IMR-90 (cell line): Measurements from ENCODE around the gene STPG4. TPM values are rescaled to one million over a fixed set of nuclear protein-coding genes. Genes with fewer than 3 reads are reported as not detected.

Experiments
- ATAC-seq: fragments of 200-7000 bp; cut with Tn5 transposase; 2 replicates; pipeline ENCODE4 v1.9.1; 2020; ENCODE audit warnings: low read depth, mild to moderate bottlenecking, moderate library complexity
- BruUV-seq: library from RNA; stranded (reverse); fragments of 400-500 nt; replicated peaks from 2 replicates; lab custom pipeline; 2021; lab: Mats Ljungman, UMichigan
- CTCF ChIA-PET: fragments of 300-600 bp; formaldehyde crosslinking; extraction: SDS; loops from one replicate; lab custom pipeline; 2021; ENCODE audit warnings: antibody characterized with exemption; lab: Yijun Ruan, JAX
- POLR2A ChIA-PET: fragments of 300-600 bp; sonication (Branson Sonifier 250); formaldehyde crosslinking; loops from one replicate; lab custom pipeline; 2022; ENCODE audit warnings: antibody characterized with exemption; ENCODE audit not compliant: unreplicated experiment; lab: Charles Lee
- DNase-seq: peaks from one replicate; pipeline ENCODE4 v3.0.0; 2013
- H2AFZ ChIP-seq: replicated peaks from 2 replicates; pipeline ENCODE3; 2013; ENCODE audit warnings: low read length, mild to moderate bottlenecking; ENCODE audit not compliant: poor library complexity
- H2AK5ac ChIP-seq: 2 replicates; pipeline ENCODE4 v1.6.1; 2013; ENCODE audit warnings: low read depth, low read length, inconsistent platforms
- H2AK9ac ChIP-seq: replicated peaks from 2 replicates; pipeline ENCODE3; 2013; ENCODE audit warnings: mild to moderate bottlenecking, low read depth, low read length, moderate library complexity; ENCODE audit not compliant: poor library complexity
- H2BK120ac ChIP-seq: 2 replicates; pipeline ENCODE4 v1.6.1; 2013; ENCODE audit warnings: low read depth, low read length, inconsistent platforms
- H2BK15ac ChIP-seq: 3 replicates; pipeline ENCODE4 v1.6.1; 2013; ENCODE audit warnings: low read depth, low read length, inconsistent platforms
- H2BK20ac ChIP-seq: 2 replicates; pipeline ENCODE4 v1.6.1; 2013; ENCODE audit warnings: low read depth, mild to moderate bottlenecking, inconsistent platforms, low read length, moderate library complexity
- H2BK5ac ChIP-seq: 2 replicates; pipeline ENCODE4 v1.6.1; 2013; ENCODE audit warnings: mild to moderate bottlenecking, low read depth, low read length, inconsistent platforms; ENCODE audit not compliant: poor library complexity, severe bottlenecking
- H3K14ac ChIP-seq: replicated peaks from 2 replicates; pipeline ENCODE4 v1.6.1; 2013; ENCODE audit warnings: low read depth, low read length, inconsistent platforms
- H3K18ac ChIP-seq: 2 replicates; pipeline ENCODE4 v1.6.1; 2013; ENCODE audit warnings: low read depth, low read length, control low read depth
- H3K23ac ChIP-seq: 2 replicates; pipeline ENCODE4 v1.6.1; 2013; ENCODE audit warnings: low read depth, low read length, inconsistent platforms
- H3K27ac ChIP-seq: 2 replicates; pipeline ENCODE4 v1.5.1; 2013; ENCODE audit warnings: mild to moderate bottlenecking, control low read depth, low read length; ENCODE audit not compliant: insufficient read depth
- H3K27me3 ChIP-seq: 2 replicates; pipeline ENCODE4 v1.6.1; 2013; ENCODE audit warnings: low read length; ENCODE audit not compliant: control insufficient read depth, insufficient read depth
- H3K36me3 ChIP-seq: 2 replicates; pipeline ENCODE4 v1.6.1; 2013; ENCODE audit warnings: low read length, mixed read lengths; ENCODE audit not compliant: control insufficient read depth, insufficient read depth
- H3K4ac ChIP-seq: 2 replicates; pipeline ENCODE4 v1.6.1; 2013; ENCODE audit warnings: low read depth, low read length, inconsistent platforms
- H3K4me1 ChIP-seq: 2 replicates; pipeline ENCODE4 v1.6.1; 2013; ENCODE audit warnings: low read length, mixed read lengths; ENCODE audit not compliant: control insufficient read depth, insufficient read depth
- H3K4me2 ChIP-seq: 2 replicates; pipeline ENCODE4 v1.6.1; 2013; ENCODE audit warnings: low read depth, mild to moderate bottlenecking, control low read depth, low read length, moderate library complexity
- H3K4me3 ChIP-seq: 2 replicates; pipeline ENCODE4 v1.5.1; 2013; ENCODE audit warnings: low read depth, mild to moderate bottlenecking, control low read depth, low read length, moderate library complexity; ENCODE audit not compliant: insufficient read depth
- H3K56ac ChIP-seq: 2 replicates; pipeline ENCODE4 v1.6.1; 2013; ENCODE audit warnings: low read length, inconsistent platforms; ENCODE audit not compliant: insufficient read depth; ENCODE audit errors: extremely low read depth
- H3K79me1 ChIP-seq, 2 experiments: 2 replicates each; pipeline ENCODE4 v1.6.1; 2013; ENCODE audit warnings: low read length in 2 of 2, inconsistent platforms in 1 of 2, low read depth in 1 of 2
- H3K9ac ChIP-seq: 2 replicates; pipeline ENCODE4 v1.6.1; 2013; ENCODE audit warnings: low read depth, low read length, control low read depth
- H3K9me1 ChIP-seq: 2 replicates; pipeline ENCODE4 v1.6.1; 2013; ENCODE audit warnings: low read length, inconsistent platforms; ENCODE audit not compliant: insufficient read depth
- H3K9me3 ChIP-seq: 2 replicates; pipeline ENCODE4 v1.6.1; 2013; ENCODE audit warnings: low read length; ENCODE audit not compliant: control insufficient read depth, insufficient read depth
- H4K20me1 ChIP-seq: 2 replicates; pipeline ENCODE4 v1.6.1; 2013; ENCODE audit warnings: low read length, inconsistent platforms; ENCODE audit not compliant: insufficient read depth
- H4K5ac ChIP-seq: 2 replicates; pipeline ENCODE4 v1.6.1; 2013; ENCODE audit warnings: mild to moderate bottlenecking, low read depth, low read length, control low read depth
- H4K8ac ChIP-seq, 2 experiments: 2 replicates each; pipeline ENCODE4 v1.6.1; 2013; ENCODE audit warnings: low read depth in 2 of 2, low read length in 2 of 2, control low read depth in 1 of 2, inconsistent platforms in 1 of 2
- H4K91ac ChIP-seq: 2 replicates; pipeline ENCODE4 v1.6.1; 2013; ENCODE audit warnings: low read depth, low read length, inconsistent platforms; ENCODE audit not compliant: insufficient read depth
- CEBPB ChIP-seq: IDR thresholded peaks from 2 replicates; pipeline ENCODE4 v1.6.1; 2012; ENCODE audit warnings: low read depth, low read length, improper control_type of control experiment
- CTCF ChIP-seq: conservative IDR thresholded peaks from 2 replicates; pipeline ENCODE4 v1.5.1; 2012; ENCODE audit warnings: mild to moderate bottlenecking, low read depth, low read length, improper control_type of control experiment
- FOS ChIP-seq: fragments of 150-350 bp; IDR thresholded peaks from 2 replicates; pipeline ENCODE4 v1.6.1; 2016; ENCODE audit warnings: low read depth, low read length
- MAZ ChIP-seq: IDR thresholded peaks from 2 replicates; pipeline ENCODE4 v1.6.1; 2012; ENCODE audit warnings: low read depth, mild to moderate bottlenecking, low read length, improper control_type of control experiment, moderate library complexity, borderline replicate concordance
- MXI1 ChIP-seq: IDR thresholded peaks from 2 replicates; pipeline ENCODE4 v1.6.1; 2012; ENCODE audit warnings: low read depth, mild to moderate bottlenecking, low read length, moderate library complexity, borderline replicate concordance
- NFE2L2 ChIP-seq: fragments of 150-350 bp; IDR thresholded peaks from 2 replicates; pipeline ENCODE4 v1.6.1; 2016; ENCODE audit warnings: low read depth, mild to moderate bottlenecking, low read length
- POLR2A ChIP-seq: IDR thresholded peaks from 2 replicates; pipeline ENCODE4 v1.6.1; 2012; ENCODE audit warnings: mild to moderate bottlenecking, low read depth, low read length
- RAD21 ChIP-seq: IDR thresholded peaks from 2 replicates; pipeline ENCODE4 v1.6.1; 2012; ENCODE audit warnings: low read length, improper control_type of control experiment
- RCOR1 ChIP-seq: IDR thresholded peaks from 2 replicates; pipeline ENCODE4 v1.6.1; 2012; ENCODE audit warnings: mild to moderate bottlenecking, low read length, improper control_type of control experiment; ENCODE audit not compliant: insufficient replicate concordance
- RFX5 ChIP-seq: IDR thresholded peaks from 2 replicates; pipeline ENCODE4 v1.8.0; 2012; ENCODE audit warnings: low read depth, mild to moderate bottlenecking, low read length, moderate library complexity
- SMC3 ChIP-seq: fragments of 150-350 bp; IDR thresholded peaks from 2 replicates; pipeline ENCODE4 v1.6.1; 2016; ENCODE audit warnings: low read depth, mild to moderate bottlenecking, antibody characterized with exemption, low read length, moderate library complexity
- WGBS, 2 experiments: methylation state at CpG; one replicate each; pipeline versions ENCODE4 v1.1.5 to v1.1.7; 2013; ENCODE audit warnings: missing lambda C conversion rate in 2 of 2; ENCODE audit not compliant: insufficient read length in 1 of 2; ENCODE audit errors: extremely low coverage in 2 of 2; 5-methylcytosine and 5-hydroxymethylcytosine counted together
- dilution Hi-C: fragments of 300-500 bp; cut with HindIII; formaldehyde crosslinking; loops from one replicate; pipeline ENCODE4 v1.14.3; 2018; ENCODE audit warnings: low sequenced_read_pairs; ENCODE audit not compliant: unreplicated experiment
- in situ Hi-C: fragments of 300-500 bp; cut with MboI; formaldehyde crosslinking; loops from 3 replicates; pipeline ENCODE4 v1.14.3; 2019; ENCODE audit warnings: low sequenced_read_pairs, inconsistent platforms, mixed read lengths
- intact Hi-C: fragments of 100-400 bp; cut with micrococcal nuclease; formaldehyde crosslinking; loops from 2 replicates; pipeline ENCODE4 v1.10.0; 2022
- polyA plus RNA-seq, 3 experiments: library from polyadenylated mRNA; depleted of rRNA; stranded (reverse); fragments of >200 nt; gene quantifications; 2 replicates each; pipeline ENCODE4 v1.2.3, GENCODE V29; 2012; ENCODE audit warnings: low replicate concordance in 1 of 3
- total RNA-seq: library from RNA; depleted of rRNA; stranded (reverse); fragments of >200 nt; gene quantifications from 2 replicates; pipeline ENCODE4 v1.2.3, GENCODE V29; 2012
- TF ChIP-seq, protein P1 (sequence below): fragments of 150-350 bp; IDR thresholded peaks from 2 replicates; pipeline ENCODE4 v1.6.1; 2017; ENCODE audit warnings: mild to moderate bottlenecking, antibody characterized with exemption, low read length, low read depth

STPG4 gene
- total and polyA plus RNA-seq, 2 of the 4 experiments (the other 2 are of a cell fraction) = 0.12 to 0.18 TPM

- Histone ChIP-seq H3K27me3 (no peaks in the 10 kb centered on the region), H3K9me3 (no peaks in the 10 kb centered on the region), H4K20me1 (no peaks in the 10 kb centered on the region), H2AK9ac (no peak overlapping the region), H3K23ac (no peak overlapping the region), H2BK5ac (no peak overlapping the region), H4K8ac (no peak overlapping the region), H2BK15ac (no peak overlapping the region), H3K27ac (no peak overlapping the region), H3K4me2 (no peak overlapping the region), H2AFZ (no peak overlapping the region), H2BK120ac (no peak overlapping the region), H4K5ac (no peak overlapping the region), H3K4me3 (no peak overlapping the region), H3K14ac (no peak overlapping the region), H2BK20ac (no peak overlapping the region), H3K4me1 (peaks cover 12% of the 10 kb centered on the region), H3K18ac (no peak overlapping the region), H3K36me3 (peaks cover 64% of the 10 kb centered on the region), H3K9ac (no peak overlapping the region), H3K79me1 (peaks cover 0 to 27% of the 10 kb centered on the region in 2 experiments; a peak in 2 of 4 replicates), H3K56ac (no peak overlapping the region), H4K91ac (no peak overlapping the region), H3K4ac (no peak overlapping the region), H2AK5ac (no peak overlapping the region), H3K9me1 (peaks cover 14% of the 10 kb centered on the region)
- no TSS peak for BruUV-seq
- dilution Hi-C loops = no loop called here
- ChIA-PET CTCF (no interaction called here), POLR2A (no interaction called here)
- 92% methylated on average over 4 of the region's 12 CpGs; no CpG with 5 or more reads in 1 of the 2 experiments for WGBS, 2 experiments
- ATAC-seq (no peak), DNase-seq (no peak)
- TF ChIP-seq RCOR1 (no peak), CTCF (no peak), MXI1 (no peak), POLR2A (no peak), RFX5 (no peak), MAZ (no peak), NFE2L2 (no peak), RAD21 (no peak), SMC3 (no peak), CEBPB (no peak), FOS (no peak)
- TF ChIP-seq, protein P1, sequence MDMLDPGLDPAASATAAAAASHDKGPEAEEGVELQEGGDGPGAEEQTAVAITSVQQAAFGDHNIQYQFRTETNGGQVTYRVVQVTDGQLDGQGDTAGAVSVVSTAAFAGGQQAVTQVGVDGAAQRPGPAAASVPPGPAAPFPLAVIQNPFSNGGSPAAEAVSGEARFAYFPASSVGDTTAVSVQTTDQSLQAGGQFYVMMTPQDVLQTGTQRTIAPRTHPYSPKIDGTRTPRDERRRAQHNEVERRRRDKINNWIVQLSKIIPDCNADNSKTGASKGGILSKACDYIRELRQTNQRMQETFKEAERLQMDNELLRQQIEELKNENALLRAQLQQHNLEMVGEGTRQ = no peak
- intact Hi-C loops = no loop called here
- in situ Hi-C loops = no loop called here
Measured at GRCh38 chr2:47051562-47051961, 103.5 kb downstream of the STPG4 start.
